GM19043 (cell line): ENCODE data around the gene EML2.
"Not testable (repeated sequence)": the region's sequence is repeated elsewhere in the genome, so short reads cannot be mapped to it uniquely, and the experiment has no call there.

ENCODE experiments used
- ATAC-seq: cut with Tn5 transposase; IDR thresholded peaks from one replicate; pipeline ENCODE4 v1.9.1; 2021; ENCODE audit warnings: low read depth; ENCODE audit not compliant: unreplicated experiment

Gene EML2

DNA sequence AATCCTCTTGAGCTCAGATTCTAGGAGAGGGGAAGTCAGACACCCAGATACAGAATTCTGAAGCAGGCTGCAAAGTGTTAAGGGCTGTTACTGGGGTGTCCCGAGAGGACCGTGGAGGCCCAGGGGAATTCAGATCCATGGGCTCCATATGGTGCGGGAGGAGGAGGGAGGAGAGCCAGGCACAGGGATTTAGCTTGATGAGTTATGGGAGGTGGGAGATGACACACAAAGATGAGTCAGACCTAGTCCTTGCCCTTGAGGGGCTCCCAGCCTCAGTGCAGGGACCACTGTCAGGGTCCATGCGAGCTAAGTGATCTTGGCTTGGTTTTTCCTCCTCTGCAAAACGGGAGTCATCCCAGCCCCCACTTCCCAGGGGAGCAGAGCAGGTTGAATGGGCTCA, 14.4 kb upstream of the EML2 start:
- ATAC-seq = no peak

DNA sequence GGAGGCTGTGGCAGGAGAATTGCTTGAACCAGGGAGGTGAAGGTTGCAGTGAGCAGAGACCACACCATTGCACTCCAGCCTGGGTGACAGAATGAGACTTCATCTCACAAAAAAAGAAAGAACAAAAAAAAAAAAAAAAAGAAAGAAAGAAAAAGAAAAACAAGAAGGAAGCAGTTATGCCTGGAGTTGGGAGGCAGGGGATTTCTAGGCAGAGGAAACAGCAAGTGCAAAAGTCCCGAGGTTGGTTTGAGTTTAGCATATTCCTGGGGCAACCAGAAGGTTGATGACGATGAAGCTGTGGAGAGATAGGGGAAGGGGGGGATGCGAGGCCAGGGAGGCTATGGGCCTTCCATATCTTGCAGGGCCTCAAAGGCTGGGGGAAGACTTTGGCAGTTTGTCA, 11.5 kb upstream of the EML2 start:
- ATAC-seq = no peak

DNA sequence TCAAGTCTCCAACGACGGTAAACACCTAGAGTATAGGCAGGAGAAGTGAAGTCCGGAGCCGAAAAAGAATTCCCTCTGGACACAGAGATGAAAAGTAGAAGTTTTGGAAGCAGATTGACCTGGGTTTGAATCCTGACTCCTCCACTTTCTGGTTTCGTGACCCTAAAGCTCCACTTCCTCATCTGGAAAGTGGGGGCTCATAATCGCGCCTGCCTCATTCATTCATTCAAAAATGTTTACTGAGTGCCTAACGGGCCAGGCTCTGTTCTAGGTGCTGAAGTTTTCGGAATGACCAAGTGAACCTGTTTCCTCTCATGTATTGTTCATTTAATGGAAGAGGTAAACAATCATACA, 7.1 kb upstream of the EML2 start:
- ATAC-seq = no peak

DNA sequence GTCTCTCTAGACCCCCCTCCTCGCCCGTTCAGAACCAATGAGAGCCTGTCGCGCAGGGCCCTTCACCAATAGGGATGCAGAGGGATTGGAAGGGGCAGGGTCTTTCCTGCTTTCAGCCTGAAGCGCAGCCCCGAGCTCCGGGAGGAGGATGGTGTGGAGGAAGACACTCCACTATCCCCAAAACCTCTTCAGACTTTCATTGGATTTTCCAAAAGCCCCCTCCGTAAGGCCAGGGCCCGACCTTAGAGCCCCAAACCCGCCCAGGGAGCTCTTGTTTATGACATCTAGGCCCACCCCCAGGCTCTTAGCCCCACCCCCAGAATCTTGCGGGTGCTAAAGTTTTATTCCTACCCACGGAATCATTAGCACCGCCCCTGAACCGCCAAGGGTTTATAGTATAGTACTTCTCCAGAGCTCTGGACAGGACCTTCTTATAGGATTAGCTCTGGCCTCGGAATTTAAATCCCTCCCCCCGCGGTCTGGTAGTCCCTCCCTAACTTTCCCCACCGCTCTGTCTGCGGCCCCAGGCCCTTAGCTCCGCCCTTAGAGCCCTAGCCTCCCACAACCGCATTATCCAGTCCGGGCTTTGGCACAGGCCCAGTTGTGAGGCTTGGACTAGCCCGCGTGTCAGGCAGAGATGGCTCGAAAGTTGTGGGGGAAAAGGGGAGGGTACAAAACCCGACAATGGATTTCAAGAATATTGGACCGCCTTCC, 6.6 kb upstream of the EML2 start:
- no peak for ATAC-seq

DNA sequence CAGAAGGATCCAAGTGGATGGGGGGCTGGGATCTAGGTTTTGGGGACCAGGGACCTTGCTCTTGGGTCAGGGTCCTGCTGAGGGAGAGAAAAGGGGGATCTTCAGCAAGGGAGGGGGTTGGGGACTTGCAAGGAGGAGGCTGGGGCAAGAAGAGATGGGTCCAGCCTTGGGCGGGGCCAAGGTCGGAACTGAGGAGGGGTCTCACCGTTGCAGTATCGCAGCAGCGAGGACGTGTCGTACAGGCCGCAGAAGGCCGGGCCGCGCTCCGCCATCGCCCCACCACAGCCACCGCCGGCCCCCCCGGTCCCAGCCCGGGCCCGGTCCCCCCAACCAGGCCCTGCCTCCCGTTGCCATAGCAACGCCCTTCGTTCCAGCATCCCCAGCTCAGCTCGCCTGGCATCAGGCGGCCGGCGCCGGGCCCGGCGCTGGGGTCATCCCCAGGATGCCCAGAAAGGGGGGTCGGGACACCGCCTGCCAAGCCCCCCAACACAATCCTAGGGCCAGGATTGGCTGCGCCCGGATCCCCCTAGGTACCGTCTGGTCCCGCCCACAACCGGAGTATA, 6.0 kb upstream of the EML2 start:
- ATAC-seq = no peak

DNA sequence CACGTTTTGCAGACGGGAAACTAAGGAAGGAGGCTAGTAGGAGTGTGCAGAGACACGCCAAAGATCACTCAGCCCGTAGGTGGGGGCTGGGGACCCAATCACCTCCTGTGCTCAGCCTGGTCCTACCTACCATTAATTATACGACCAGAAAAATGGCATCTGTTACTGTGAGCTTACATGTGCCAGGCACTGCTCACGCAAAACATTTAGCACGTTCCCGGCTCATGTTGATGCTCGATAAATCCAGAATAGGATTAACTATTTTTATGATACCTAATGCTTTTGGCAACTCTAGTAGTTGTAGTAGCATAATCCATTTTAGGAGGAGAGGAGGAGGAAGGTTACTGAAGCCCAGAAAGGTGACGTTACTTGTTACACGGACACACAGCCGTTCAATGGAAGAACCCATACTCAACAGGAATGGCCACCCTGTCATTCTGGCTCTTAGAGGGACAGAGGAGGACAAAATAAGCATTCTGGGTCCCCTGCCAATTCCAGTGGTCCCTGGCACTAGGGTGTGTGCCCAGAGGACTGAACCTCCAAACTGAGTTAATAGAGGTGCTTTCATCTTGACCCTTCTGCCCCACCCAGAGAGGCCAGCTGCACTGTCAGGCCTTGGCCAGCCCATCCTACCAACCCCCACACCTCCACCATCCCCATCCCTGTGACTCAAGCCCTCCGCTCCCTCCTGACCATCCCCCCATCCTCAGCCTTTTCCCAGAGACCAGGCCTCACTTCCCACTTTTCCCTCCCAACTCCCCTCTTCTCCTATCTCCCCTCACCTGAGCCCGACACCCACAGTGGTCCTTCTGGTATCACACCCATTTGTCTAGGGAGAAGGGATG, 5.0 kb upstream of the EML2 start:
- ATAC-seq = no peak

DNA sequence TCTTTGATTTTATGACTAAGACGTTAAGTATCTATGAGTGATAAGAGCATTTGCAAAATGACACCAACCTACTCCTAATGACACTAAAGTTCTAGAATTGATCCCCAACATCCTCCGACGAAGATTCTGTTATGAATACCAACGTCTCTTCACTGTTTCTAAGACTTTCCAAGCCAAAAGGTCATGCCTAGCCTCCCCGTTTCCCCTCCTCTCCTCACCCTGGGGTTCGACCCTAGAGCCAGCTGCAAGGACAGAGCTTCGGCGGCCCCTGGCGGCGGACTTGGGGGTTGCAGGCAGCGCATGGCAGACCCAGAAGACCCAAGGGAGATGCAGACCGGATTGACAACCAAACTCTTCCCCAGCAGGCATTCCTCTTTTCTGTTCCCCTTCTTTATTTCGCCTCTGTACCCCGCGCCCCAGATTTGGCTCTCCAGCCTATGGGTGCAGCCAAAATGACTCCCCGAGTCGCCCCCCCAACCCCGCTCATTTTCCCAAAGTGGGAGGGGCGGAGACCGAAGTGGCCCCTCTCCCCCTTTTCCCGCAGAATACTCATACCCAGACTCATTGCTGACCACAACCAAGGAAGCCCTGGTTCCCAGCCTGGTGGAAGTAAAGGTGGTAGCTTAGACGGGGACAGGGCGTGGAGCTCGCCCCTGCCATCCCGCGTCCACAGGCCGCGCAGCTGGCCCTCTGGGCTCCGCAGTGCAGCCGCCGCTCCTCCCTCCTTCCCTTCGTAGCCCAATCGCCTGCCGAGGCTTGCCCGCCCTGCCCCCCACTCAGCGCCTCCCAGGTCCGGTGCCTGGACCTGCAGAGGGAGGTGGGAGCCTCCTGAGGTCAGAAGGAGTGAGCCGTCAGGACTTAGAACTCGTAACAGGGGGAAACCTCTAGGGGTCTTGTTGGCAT, 4.1 kb upstream of the EML2 start:
- ATAC-seq = no peak

DNA sequence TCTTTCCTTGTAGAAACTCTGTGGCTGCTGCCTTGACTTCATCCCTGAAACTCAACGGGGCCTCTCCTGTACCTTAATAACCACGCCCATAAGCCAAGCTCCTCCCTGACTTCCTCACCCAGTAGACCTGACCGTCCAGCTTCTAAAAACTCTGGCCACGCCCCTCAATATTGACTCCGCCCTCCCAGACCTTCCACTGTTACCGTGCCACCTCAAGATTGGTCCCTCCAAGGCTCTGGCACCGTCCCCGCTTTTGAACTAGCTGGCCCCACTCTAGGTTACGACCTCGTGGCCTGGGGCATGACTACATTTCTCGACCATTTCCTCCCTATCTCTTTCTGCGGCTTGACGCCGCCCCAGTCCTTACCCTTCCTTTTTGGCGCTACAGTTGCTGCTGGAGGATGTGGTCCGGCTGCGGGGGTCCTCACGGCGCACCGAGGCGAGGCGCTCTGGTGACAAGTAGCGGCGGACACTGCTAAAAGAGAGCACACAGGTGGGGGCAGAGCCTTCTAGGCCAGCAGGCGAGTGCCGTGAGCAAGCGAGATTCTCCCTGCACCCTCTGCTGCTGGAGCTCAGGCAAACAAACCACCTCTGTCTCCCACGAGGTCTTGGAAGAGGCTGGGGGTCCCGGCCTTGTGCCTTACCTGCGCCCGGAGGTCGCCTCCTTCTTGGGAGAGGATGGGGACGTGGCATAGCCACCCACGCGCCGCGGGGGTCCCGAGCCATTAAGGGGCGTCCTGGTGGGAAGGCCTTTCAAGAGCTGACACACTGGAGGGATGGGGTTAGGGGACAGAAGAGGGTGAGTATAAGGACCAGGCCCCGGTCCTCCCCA, 2.3 kb upstream of the EML2 start:
- ATAC-seq = peak; percentile 36

DNA sequence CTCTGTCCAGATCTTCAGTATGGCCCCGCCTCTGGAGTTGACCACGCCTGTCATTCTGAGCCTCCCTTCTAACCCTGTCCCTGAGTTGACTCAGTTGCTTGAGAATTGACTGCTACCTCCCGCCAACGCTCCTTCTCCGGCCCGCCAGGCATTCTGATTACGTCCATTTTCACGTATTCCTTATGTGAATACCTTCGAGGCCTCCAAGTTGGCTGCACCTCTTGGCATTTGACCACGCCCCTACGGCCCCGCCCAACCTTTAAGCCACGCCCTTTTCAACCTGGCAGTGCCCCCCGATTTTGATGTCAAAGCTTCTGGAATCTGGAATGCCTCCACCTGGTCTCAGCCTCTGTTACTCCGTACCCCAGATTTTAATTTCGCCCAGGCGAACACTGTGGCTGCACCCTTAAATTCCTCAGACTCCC, 1.7 kb upstream of the EML2 start:
- no peak for ATAC-seq

DNA sequence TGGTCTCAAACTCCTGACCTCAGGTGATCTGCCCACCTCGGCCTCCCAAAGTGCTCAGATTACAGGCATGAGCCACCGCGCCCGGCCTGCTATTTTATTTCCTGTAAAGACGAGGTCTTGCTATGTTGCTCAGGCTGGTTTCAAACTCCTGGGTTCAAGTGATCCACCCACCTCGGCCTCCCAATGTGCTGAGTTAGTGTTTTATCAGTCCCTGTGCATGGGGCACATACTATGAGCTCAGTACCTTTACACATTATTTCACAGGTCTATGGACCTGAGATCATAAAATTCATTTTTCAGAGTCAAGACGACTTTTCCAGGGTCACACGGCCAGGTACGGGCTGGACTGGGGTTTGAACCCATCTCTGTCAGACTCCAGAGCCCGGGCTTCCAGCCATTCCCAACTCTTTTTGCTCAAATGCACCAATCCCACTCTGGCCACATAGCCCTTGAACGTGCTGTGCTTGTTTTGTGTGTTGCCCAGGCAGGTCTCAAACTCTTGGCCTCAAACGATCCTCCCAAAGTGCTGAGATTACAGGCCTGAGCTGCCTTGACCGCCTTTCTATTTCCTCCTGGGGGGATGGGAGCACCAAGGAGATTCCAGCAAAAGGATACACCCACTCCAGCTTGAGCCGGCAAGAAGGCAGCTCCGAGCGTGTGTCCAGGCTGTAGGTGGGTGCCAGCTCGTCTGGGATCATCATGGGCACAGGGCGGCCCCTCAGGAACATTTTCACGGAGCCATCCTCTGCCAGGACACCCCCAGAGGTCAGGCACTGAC, 1.1 kb downstream of the EML2 start:
- no peak for ATAC-seq

DNA sequence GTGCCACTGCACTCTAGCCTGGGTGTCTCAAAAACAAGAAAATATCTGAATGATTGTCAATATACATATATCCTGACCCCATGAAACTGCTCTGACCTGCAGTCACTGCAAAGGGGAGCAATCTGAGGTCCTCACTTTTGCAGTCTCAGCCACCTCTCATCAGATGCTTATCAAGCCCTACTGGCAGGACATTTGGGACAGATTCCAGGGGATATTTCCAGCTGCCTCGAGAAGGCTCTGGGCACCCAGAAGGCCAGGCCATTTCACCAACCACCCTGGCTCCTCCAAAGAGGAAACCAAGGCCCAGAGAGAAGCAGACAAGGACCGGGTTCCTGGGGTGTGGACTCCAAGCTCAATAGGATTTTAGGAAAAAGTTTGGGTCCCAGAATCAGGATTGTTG, 2.3 kb downstream of the EML2 start:
- ATAC-seq = no peak

DNA sequence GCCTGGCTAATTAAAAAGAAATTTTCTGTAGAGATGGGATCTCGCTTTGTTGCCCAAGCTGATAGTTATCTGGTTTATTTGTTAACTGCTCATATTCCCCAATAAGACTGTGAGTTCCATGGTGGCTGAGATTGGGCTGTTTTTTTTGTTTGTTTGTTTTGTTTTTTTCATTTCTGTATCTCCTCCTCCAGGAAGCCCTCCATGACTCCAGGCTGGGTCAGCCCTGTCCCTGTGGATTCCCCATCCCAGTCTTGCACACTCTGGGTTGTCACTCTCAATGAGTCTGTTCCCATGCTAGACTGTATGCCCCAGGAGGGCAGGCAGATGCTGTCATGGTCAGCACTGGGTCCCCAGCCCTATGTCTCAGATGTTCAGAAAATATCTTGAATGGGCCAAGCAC, 2.9 kb downstream of the EML2 start:
- no peak for ATAC-seq

DNA sequence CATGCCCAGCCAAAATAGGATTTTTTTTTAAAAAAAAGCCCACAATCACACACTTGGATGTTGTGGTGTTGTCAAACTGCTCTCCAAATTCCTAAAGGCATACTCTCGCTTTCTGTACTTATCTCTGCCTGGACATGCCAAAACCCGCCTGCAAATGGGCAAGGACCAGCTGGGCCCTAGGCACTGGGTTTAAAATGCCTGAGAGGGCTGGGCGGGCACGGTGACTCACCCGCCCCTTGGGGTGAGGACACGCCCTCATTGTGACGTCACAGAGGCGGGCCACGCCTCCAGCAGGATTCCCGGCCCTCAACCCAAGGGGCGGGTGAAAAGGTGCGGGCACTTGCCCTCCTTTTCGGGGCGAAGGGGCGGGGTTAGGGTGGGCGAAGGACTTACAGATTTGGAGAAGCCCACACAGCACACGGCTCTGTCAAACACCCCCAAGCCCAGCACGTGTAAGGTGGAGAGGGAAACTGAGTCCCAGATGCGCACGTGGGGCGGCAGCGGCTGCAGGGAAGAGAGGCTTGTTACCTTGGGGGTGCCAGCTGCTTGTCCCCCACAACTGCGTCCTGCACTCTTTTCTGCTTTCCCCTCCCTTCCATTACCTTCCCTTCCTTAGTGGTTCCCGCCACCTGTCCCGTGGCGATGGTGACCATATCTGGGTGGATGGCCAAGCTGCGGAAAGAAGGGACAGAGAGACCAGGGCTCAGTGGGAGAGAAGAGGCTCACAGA, 6.6 kb downstream of the EML2 start:
- no peak for ATAC-seq

DNA sequence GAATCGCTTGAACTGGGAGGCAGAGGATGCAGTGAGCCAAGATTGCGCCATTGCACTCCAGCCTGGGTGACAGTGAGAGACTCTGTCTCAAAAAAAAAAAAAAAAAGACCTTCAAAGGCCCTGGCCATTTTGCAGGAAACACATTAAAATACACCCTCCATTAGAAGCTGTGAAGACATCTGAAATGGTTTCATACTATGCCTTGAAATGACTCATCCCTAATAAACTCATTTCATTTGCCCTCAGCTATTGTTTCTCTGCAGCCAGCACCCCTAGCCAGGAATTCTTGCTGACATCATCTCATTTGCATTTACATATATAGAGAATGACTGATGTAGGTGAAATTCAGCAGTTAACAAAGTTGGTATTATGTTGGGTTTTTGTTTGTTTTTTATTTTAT, 8.7 kb downstream of the EML2 start:
- ATAC-seq = no peak

DNA sequence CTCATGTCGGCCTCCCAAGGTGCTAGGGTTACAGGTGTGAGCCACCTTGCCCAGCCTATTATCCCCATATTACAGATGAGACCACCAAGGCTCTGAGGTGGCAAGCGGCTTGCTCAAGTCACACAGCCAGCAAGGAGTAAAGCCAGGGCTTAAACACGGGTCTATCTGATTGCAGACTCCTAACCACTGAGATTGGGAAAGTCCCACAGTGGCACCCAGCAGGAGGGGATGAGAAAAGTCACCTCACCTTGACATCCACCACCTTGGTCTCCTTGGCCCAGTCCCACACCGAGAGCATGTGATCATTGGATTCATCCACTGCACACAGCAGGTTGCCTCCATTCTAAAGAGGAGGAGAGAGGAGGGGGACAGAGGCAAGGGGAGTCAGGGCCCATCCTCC, 9.5 kb downstream of the EML2 start:
- ATAC-seq = no peak

DNA sequence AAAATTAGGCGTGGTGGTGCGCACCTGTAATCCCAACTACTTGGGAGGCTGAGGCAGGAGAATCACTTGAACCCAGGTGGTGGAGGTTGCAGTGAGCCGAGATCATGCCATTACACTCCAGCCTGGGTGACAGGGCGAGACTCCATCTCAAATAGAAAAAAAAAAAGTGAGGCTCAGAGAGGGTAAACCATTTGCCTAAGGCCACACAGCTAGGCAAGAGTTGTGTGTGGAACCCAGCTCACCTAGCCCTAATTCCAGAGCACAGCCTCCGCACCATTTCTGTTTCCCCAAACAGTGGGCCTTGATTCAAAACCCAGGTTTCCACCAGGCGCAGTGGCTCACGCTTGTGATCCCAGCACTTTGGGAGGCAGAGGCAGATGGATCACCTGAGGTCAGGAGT, 11.0 kb downstream of the EML2 start:
- not testable (repeated sequence) for ATAC-seq

DNA sequence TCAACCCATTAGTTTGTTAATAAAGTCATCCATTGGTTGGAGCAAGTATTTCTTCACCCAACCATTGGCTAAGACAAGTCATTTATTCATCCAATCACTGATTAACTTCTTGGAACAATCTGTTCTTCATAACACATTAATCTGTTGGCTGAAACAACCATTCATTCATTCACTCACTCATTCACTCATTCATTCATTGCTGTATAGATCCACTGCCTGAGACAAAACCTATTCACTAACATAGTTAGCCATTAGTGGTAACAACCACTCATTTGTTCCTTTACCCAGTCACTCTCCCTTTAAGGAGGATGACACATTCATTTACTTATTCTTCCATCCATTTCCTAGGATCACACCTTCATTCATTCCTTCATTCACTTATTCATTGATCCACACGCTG, 15.2 kb downstream of the EML2 start:
- ATAC-seq = no peak

DNA sequence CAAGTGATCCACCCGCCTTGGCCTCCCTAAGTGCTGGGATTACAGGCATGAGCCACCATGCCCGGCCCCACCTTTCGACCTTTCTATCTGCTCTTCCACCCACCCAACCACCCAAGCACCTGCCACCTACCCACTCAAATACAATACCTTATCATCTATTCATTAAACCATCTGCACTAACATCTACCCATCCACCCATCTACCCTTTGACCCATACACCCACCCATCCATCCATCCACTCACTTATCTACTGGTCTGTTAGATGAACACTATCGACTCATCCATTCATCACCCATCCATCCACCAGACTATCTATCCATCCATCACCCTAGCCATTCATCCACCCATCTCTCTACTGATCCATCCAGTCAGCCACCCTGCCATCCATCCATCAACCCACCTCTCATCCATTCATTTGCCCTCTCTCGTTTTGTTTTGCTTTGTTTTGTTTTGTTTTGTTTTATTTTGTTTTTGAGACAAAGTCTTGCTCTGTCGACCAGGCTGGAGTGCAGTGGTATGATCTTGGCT, 17.2 kb downstream of the EML2 start:
- ATAC-seq = no peak
